Activated T-cell treated with anti-CD3 and anti-CD28 coated beads, Interleukin-2, amount 50 U/mL, for 72 hours (primary cell): ENCODE results near the gene DDX28. TPM values are rescaled to one million over a fixed set of nuclear protein-coding genes. Genes with fewer than 3 reads are reported as not detected.

Source experiments
- ATAC-seq, 2 donors: fragments of 150-1000 bp; cut with Tn5 transposase; replicated peaks in 1 of 2; 2 replicates each; pipeline ENCODE4 v1.10.0; 2021; ENCODE audit warnings: moderate library complexity in 2 of 2, mild to moderate bottlenecking in 1 of 2
- DNase-seq, 2 donors: peaks; one replicate each; pipeline ENCODE4 v3.0.0; 2021 to 2022; ENCODE audit warnings: mixed read lengths in 1 of 2
- H3K27ac Mint-ChIP-seq: one replicate; pipeline ENCODE4 v1.8.0; 2022; ENCODE audit warnings: mild to moderate bottlenecking, moderate library complexity, mixed read lengths
- H3K27me3 Mint-ChIP-seq: one replicate; pipeline ENCODE4 v1.8.0; 2022; ENCODE audit warnings: low read depth, mixed read lengths
- H3K36me3 Mint-ChIP-seq, 2 donors: one replicate each; pipeline ENCODE4 v1.8.0; 2022; ENCODE audit warnings: mixed read lengths in 2 of 2, mild to moderate bottlenecking in 1 of 2; ENCODE audit not compliant: insufficient read depth in 2 of 2
- H3K4me1 Mint-ChIP-seq: one replicate; pipeline ENCODE4 v1.8.0; 2022; ENCODE audit warnings: low read depth, mixed read lengths
- H3K4me3 Mint-ChIP-seq, 2 donors: one replicate each; pipeline ENCODE4 v1.8.0; 2022; ENCODE audit warnings: mild to moderate bottlenecking in 2 of 2, mixed read lengths in 2 of 2, moderate library complexity in 2 of 2
- H3K9me3 Mint-ChIP-seq, 2 donors: one replicate each; pipeline ENCODE4 v1.8.0; 2022; ENCODE audit warnings: mixed read lengths in 2 of 2
- total RNA-seq, 2 donors: library from RNA; stranded (reverse); gene quantifications; one replicate each; pipeline ENCODE4 v1.2.3, GENCODE V29; 2022

The DDX28 gene, protein sequence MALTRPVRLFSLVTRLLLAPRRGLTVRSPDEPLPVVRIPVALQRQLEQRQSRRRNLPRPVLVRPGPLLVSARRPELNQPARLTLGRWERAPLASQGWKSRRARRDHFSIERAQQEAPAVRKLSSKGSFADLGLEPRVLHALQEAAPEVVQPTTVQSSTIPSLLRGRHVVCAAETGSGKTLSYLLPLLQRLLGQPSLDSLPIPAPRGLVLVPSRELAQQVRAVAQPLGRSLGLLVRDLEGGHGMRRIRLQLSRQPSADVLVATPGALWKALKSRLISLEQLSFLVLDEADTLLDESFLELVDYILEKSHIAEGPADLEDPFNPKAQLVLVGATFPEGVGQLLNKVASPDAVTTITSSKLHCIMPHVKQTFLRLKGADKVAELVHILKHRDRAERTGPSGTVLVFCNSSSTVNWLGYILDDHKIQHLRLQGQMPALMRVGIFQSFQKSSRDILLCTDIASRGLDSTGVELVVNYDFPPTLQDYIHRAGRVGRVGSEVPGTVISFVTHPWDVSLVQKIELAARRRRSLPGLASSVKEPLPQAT
- total RNA-seq, result 10 to 100 TPM; 12.6 to 13.4 TPM

DNA sequence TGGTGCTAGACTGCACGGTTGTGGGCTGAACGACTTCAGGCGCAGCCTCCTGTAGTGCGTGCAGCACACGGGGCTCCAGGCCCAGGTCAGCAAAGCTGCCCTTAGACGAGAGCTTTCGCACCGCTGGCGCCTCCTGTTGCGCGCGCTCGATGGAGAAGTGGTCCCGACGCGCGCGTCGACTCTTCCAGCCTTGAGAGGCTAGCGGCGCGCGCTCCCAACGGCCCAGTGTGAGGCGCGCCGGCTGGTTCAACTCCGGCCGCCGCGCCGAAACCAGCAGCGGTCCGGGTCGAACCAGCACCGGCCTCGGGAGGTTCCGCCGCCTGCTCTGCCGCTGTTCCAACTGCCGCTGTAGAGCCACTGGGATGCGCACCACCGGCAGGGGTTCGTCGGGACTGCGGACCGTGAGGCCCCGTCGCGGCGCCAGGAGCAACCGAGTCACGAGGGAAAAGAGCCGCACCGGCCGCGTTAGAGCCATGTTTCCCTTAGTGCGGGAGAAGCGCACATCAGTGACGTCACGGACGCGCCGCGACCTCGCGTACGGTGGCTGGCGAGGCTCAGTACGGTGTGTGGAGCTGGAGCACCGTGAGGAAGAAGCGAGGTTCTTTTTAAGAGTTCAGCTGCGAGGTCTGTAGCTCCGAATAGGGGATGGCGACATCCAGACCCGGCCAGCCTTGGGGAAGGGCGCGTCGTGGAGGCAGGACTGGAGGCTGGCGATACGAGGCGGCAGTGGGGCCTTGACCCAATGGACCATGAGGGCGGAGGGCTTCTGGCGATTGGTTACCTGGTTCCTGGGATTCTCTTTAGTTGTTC is at the start of gene DDX28, which contains the start of gene DUS2:
TSS of gene DDX28 (minus strand) at position 505 of the 810 bp plus-strand sequence. CDS start at position 475, 30 bp downstream.
TSS of gene DUS2 (plus strand) at position 557 of the 810 bp plus-strand sequence. CDS start 14,740 bp downstream, outside the sequence.
- DNase-seq, result peak; percentile 93 to 94
- H3K36me3 Mint-ChIP-seq, result peaks cover 3 to 6% of the 10 kb centered on the region in 2 donors
- peak; percentile 96 to 98 for ATAC-seq
- H3K4me3 Mint-ChIP-seq, result peak within 1 kb of the TSS; percentile 99
- H3K9me3 Mint-ChIP-seq, result no peaks in the 10 kb centered on the region
- H3K27me3 Mint-ChIP-seq, result no peaks in the 10 kb centered on the region
- H3K4me1 Mint-ChIP-seq, result peaks cover 37% of the 10 kb centered on the region
- H3K27ac Mint-ChIP-seq, result peak within 1 kb of the TSS; percentile 99

DNA sequence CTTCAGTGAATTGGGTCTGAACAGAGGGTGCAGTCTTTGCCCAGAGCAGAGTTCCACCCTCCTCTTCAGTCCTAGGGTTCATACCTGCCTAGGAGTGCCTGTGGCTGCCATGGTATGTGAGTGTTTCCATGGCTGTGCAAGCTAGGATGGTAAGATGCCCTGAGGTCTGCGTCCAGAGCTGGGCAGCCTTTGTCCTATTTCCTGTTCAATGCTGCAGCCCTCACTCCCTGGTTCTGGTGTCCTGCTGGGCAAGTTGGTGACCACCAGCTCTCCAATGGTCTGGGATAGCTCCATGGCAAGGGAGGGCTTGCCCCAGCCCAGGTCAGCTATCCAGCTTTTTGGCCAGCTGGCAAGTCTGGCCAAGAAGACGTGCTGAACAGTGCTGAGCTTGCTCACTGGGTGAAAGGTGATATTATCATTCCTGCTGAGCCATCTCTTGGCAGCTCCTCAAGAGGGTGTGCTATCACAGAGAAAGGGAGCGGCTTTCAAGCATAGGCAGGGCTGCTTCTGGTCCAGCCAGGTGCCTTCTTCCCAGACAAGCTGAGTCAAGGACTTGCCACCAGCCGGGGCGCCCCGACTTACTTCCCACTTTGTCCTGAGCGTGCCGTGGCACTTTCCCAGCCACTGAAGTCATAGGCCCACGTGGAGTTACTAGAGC is 49.1 kb upstream of the DDX28 start:
- Mint-ChIP-seq H3K27me3 (no peaks in the 10 kb centered on the region), H3K4me3 (no peak overlapping the region), H3K27ac (no peak overlapping the region), H3K4me1 (peaks cover 59% of the 10 kb centered on the region), H3K9me3 (no peaks in the 10 kb centered on the region), H3K36me3 (peaks cover 15 to 29% of the 10 kb centered on the region in 2 donors)
- no peak for DNase-seq
- ATAC-seq, result no peak

DNA sequence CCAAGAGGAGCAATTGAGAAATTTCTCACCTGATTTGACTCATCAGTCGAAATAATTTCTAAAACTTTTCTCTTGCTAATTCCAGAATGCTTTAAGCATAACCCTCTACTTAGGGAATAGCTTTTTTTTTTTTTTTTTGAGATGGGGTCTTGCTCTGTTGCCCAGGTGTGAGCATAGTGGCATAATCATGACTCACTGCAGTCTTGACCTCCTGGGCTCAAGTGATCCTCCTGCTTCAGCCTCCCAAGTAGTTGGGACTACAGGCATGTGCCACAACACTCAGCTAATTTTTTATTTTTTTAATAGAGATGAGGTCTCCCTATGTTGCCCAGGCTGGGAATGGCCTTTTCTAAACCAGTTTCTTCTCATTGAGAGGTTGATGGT is 48.5 kb upstream of the DDX28 start:
- no peaks in the 10 kb centered on the region for H3K27me3 Mint-ChIP-seq
- peaks cover 15 to 29% of the 10 kb centered on the region in 2 donors for H3K36me3 Mint-ChIP-seq
- peak overlapping the region in 1 of 2 donors; percentile 46 for H3K4me3 Mint-ChIP-seq
- H3K9me3 Mint-ChIP-seq, result no peaks in the 10 kb centered on the region
- H3K4me1 Mint-ChIP-seq, result peaks cover 59% of the 10 kb centered on the region
- ATAC-seq (no peak), DNase-seq (no peak)
- peak overlapping the region; percentile 76 for H3K27ac Mint-ChIP-seq

DNA sequence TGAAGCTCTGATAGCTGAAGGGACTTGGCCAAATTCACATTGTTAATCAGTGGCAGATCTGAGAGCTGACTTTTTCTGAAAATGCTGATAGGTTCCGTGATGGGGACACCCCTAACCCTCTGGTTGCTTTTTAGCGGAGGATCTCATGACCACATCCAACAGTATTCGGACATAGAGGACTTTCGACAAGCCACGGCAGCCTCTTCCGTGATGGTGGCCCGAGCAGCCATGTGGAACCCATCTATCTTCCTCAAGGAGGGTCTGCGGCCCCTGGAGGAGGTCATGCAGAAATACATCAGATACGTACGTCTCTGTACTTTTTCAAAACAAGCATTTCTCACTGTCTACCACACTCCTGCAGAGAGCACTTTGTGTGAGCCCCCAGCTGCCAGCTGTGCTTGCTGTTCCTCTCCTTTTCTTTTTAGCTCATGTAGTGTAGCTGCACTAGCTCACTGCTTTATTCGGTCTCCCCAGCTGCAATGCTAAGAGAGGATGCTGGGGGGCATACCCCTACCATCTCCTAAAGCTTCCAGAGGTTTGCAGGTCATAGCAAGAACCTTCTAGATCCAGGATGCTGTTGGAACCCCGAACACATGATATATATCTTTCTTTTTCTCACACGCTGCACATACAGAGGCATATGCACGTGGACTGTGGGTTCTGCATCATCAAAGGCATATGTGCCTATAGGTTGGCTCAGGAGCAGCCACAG is 47.9 kb upstream of the DDX28 start:
- Mint-ChIP-seq H3K4me3 (peak overlapping the region; percentile 12 to 54), H3K27me3 (no peaks in the 10 kb centered on the region), H3K36me3 (peaks cover 13 to 25% of the 10 kb centered on the region in 2 donors), H3K27ac (peak overlapping the region; percentile 90), H3K9me3 (no peaks in the 10 kb centered on the region), H3K4me1 (peaks cover 58% of the 10 kb centered on the region)
- no peak for DNase-seq
- peak; percentile 52 for ATAC-seq

DNA sequence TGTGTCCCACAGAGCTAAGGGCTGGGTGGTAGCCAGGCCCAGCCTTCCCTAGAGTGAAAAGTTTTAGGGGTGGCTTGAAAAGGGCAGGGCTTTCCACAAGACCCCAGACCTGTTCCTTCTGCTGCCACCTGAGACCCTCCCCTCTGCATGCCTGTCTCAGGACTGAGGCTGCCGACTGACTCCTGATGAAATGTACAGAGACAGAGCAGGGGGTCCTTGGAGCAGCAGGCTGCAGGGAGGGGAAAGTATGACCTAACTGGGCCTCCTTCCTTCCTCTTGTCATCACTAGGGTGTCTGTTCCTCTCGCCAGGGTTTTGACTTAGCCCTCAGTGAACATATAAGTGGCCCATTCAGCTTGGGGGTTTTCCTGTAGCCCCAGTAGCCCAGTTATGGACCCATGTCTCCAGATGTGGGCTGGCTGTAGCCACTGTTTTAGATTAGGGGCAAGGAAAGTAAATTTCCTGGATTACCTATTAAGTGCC is 47.3 kb upstream of the DDX28 start:
- Mint-ChIP-seq H3K4me1 (peaks cover 57% of the 10 kb centered on the region), H3K36me3 (peaks cover 13 to 24% of the 10 kb centered on the region in 2 donors), H3K9me3 (no peaks in the 10 kb centered on the region), H3K27me3 (no peaks in the 10 kb centered on the region), H3K27ac (peak overlapping the region; percentile 90), H3K4me3 (peak overlapping the region; percentile 12 to 54)
- no peak for DNase-seq
- ATAC-seq, result no peak

DNA sequence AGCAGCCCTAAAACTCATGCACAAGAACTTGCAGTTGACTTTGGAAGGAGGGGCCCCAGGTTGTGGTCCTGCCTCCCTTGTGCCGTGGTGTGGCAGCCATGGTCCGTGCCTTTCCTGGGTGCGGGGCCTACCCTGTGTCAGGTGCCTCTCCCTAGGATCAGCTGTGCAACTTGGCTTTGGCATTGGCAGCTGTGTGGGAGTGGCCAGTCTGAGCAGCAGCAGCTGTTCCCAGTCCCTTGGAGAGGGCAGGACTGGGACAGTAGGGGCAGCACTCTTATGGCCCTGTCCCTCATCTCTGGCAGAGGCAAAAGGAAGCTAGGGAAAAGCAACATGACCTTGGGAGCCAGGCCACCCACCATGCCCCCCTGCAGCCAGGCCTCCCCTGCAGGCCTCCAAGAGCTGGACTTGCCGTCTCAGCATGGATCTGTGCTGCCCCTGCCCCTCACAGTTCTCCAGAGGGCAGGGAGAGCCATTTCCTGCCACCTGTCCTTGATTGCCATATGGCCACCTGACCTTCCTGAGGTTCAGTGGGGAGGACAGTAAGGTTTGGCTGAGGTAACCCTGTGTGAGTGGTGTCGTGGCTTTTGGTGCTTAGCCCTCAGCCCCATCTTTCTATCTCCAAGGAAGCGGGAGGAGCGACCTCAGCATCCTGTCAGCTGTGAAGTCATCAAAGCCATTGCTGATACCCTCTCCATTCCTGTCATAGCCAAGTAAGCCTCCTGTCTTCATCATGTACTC is 46.6 kb upstream of the DDX28 start:
- H3K4me1 Mint-ChIP-seq, result peaks cover 57% of the 10 kb centered on the region
- peak overlapping the region; percentile 90 for H3K27ac Mint-ChIP-seq
- ATAC-seq, result peak; percentile 50 to 54
- no peaks in the 10 kb centered on the region for H3K9me3 Mint-ChIP-seq
- H3K36me3 Mint-ChIP-seq, result peaks cover 12 to 23% of the 10 kb centered on the region in 2 donors
- H3K4me3 Mint-ChIP-seq, result peak overlapping the region; percentile 12 to 54
- DNase-seq, result peak; percentile 43 to 47
- H3K27me3 Mint-ChIP-seq, result no peaks in the 10 kb centered on the region

DNA sequence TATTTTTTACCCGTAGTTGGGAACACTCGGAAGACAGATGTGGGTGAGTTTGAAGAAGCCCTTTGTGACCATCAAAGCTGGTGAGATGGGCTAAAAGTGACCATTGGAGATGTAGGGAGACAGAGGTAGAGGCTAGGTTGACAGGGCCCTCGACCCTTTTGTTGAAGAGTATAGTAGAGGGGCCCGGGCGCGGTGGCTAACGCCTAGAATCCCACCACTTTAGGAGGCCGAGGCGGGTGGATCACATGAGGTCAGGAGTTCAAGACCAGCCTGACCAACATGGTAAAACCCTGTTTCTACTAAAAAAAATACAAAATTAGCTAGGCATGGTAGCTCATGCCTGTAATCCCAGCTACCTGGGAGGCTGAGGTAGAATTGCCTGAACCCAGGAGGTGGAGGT is 45.9 kb upstream of the DDX28 start:
- H3K27me3 Mint-ChIP-seq, result no peaks in the 10 kb centered on the region
- no peak for DNase-seq
- ATAC-seq, result no peak
- H3K27ac Mint-ChIP-seq, result no peak overlapping the region
- peaks cover 57% of the 10 kb centered on the region for H3K4me1 Mint-ChIP-seq
- no peaks in the 10 kb centered on the region for H3K9me3 Mint-ChIP-seq
- H3K4me3 Mint-ChIP-seq, result no peak overlapping the region
- H3K36me3 Mint-ChIP-seq, result peaks cover 9 to 19% of the 10 kb centered on the region in 2 donors

DNA sequence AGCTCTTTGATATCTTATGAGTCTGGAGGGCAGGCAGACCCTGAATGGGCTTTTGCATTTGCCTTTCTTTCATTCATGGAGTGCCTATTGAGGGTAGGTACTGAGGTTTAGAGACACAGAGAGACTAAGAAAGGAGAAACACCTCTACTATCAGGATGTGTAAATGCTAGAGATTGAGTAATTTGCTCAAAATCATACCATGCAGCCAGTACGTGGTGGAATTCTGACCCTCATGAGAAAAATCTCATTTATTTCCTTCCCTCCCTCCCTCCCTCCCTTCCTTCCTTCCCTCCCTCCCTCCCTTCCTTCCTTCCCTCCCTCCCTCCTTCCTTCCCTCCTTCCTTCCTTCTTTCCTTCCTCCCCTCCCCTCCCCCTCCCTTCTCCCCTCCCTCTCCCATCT is 43.7 kb upstream of the DDX28 start:
- H3K27ac Mint-ChIP-seq, result peak overlapping the region; percentile 25
- peaks cover 2 to 17% of the 10 kb centered on the region in 2 donors for H3K36me3 Mint-ChIP-seq
- ATAC-seq, result no peak
- no peaks in the 10 kb centered on the region for H3K9me3 Mint-ChIP-seq
- peaks cover 69% of the 10 kb centered on the region for H3K4me1 Mint-ChIP-seq
- DNase-seq, result no peak
- no peak overlapping the region for H3K4me3 Mint-ChIP-seq
- H3K27me3 Mint-ChIP-seq, result no peaks in the 10 kb centered on the region

DNA sequence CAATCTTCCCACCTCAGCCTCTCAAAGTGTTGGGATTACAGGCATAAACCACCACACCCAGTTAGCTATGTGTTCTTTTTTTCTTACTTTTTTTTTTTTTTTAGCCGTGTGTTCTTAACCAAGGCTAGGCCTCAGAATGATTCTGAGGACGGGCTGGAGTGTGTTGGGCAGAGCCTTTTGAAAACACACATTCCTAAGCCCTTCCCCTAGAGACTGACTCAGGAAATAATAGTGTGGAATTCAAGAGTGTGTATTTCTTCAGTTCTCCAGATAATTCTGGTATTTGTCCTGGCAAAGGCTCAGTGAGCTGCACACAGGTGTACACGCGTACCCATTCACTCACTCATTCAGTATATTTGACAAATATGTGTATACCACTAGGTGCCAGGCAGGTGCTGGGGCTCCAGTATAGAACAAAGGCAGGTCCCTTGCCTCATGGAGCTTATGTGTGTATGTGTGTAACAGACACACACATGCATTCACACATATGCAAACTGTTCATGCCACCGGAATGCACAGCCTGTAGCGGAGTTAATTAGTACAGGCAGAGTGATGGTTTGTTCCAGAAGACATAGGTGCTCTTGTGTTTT is 42.8 kb upstream of the DDX28 start:
- H3K27me3 Mint-ChIP-seq, result no peaks in the 10 kb centered on the region
- ATAC-seq (no peak), DNase-seq (no peak)
- peaks cover 4 to 16% of the 10 kb centered on the region in 2 donors for H3K36me3 Mint-ChIP-seq
- no peaks in the 10 kb centered on the region for H3K9me3 Mint-ChIP-seq
- peak overlapping the region; percentile 46 for H3K27ac Mint-ChIP-seq
- H3K4me1 Mint-ChIP-seq, result peaks cover 69% of the 10 kb centered on the region
- H3K4me3 Mint-ChIP-seq, result no peak overlapping the region

DNA sequence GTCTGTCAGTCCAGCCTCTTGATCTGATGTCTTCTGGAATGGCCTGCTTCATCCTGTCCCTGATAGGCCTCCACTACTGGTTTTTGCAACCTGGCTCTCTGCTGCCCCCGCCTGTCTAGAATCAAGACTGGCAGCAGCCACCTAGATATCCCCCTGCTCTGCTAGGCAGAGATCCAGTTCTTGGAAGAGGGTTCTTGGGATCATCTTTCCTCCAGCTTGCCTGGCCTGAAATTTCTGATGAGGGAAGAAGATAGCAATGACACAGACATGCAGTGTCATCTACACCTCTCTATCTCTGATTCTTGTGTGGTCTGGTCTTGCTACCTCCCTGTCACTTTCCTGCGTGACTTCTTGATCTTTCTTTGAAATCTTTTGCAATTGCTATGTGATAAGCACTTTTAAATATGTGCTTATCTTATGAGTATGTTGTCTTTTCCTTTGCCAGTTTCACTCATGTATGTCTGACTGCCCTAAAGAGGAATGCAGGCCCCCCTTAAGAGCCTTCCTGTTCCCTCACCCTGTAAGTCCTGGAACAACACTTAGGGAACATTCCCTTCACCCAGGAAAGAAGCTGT is 41.8 kb upstream of the DDX28 start:
- H3K9me3 Mint-ChIP-seq, result no peaks in the 10 kb centered on the region
- H3K27ac Mint-ChIP-seq, result peak overlapping the region; percentile 12
- peaks cover 63% of the 10 kb centered on the region for H3K4me1 Mint-ChIP-seq
- DNase-seq (peak; percentile 76 to 79), ATAC-seq (peak; percentile 58 to 68)
- peaks cover 5 to 17% of the 10 kb centered on the region in 2 donors for H3K36me3 Mint-ChIP-seq
- H3K27me3 Mint-ChIP-seq, result no peaks in the 10 kb centered on the region
- peak overlapping the region in 1 of 2 donors; percentile 1 for H3K4me3 Mint-ChIP-seq

DNA sequence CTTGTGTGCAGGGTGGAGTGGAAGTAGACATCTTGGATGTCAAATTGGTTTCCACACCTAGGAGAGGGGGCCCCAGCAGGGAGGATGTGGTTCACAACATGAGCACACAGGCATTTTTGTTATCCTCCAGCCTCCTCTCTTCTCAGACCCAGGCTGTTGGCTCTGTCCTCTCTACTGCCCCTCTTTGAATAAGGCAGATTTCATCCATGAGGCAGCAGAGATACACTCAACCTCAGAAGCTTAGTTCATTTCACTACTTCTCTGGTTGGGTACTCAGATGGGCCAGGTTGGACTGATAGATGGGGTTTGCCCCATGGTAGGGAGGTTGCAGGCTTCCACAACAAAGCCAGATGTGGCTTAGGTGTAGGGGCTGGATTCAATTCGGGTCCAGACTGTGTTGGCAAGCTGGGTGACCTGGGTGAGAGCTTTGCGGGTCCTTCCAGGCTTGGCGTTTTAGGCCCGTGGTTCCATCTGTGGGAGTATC is 39.9 kb upstream of the DDX28 start:
- Mint-ChIP-seq H3K27ac (peak overlapping the region; percentile 94), H3K36me3 (peaks cover 7 to 19% of the 10 kb centered on the region in 2 donors), H3K4me1 (peaks cover 67% of the 10 kb centered on the region), H3K9me3 (no peaks in the 10 kb centered on the region), H3K4me3 (peak overlapping the region; percentile 50 to 77), H3K27me3 (no peaks in the 10 kb centered on the region)
- DNase-seq (peak; percentile 49 to 65), ATAC-seq (peak; percentile 86)
